ENCODE measurements around the gene CAMK1G.

CAMK1G gene

DNA sequence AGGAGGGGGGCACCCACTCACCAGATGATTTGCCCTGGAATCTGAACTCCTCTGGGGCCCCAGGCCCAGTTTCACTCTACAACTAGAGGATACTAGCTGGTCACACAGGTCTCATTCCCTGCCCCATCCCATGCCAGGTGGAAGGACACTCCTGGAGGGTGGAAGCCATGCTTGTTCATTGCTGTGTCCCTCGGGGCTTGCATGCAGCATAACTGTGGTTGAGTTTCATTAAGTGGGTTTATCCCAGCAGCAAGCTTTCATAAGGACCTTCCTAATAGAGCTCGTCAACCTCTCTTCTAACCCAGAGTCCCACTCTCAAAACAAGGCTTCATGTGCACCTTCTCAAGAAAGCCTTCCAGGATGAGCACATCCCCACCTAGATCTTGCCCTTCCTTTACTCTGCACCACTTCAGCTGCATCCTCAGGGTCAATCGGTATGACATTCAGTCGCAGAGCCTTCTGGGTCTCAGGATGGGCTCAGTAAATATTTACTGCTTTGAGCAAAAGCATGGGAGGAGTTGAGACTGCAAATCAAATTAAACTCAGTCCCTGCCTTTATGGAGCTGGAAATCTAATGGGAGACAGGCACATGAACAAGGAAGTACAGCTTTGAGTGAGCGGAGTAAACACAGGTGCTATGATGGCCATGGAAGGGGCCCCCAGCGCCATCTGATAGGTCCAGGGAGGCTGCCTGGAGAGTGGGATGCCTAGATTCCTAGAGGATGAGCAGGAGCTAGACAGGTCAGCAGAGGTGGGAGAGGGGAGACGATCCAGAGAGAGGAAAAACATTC lies 36.4 kb downstream of the CAMK1G start:
- no peak for DNase-seq (ENCODE audit: low spot score)

GRCh38 chr1:209620487-209620884 lies 37.0 kb downstream of the CAMK1G start:
- DNase-seq (ENCODE audit: low spot score) = no peak

- no peak for DNase-seq (ENCODE audit: low spot score)
Measured at GRCh38 chr1:209621286-209621685, 37.8 kb downstream of the CAMK1G start.

- DNase-seq (ENCODE audit: low spot score) = no peak
Measured at GRCh38 chr1:209621741-209622655, 38.5 kb downstream of the CAMK1G start.

DNA sequence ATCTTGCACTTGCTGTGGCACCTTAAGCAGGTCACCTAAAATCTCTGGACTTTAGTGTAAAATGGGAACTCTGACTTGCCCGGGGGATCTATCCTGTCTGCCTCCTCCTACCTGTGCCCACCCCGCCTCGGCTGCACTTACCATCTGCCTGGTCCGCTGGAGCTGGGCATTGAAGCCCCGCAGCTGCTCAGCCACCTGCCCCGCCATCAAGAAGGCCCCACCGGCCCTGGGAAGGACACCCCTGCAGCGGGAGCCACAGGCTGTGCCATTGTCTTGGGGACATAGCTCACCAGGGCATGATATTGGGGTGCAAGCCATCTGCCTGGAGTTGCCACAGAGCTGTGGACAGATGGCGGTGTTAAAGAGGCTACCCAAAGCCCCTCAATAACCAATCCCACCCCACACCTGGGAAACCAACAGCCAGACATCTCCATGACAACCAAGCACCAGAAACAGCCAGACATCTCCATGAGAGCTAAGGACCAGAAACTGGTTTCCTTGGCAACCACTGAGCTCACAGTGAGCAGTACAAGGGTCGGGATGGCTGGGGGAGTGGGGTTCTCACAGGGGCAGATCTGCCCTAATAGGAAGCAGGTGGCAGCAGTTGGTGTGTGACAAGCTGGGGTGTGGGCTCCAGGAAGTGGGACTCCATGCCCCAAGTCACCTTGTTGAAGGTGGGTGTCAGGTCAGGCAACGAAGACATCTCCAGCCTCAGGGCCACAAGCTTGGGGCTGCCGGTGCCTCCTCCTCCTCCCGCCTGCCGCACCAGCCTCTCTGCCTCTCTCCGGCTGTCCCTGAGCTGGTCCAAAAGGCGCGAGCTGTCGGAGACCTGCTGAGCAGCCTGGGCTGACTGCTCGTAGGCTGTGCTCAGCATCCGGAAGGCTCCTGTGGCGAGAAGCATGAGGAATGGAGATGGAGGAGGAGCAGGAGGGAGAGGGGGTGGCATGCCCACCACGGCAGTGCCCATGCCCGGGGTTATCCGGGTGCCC lies 39.6 kb downstream of the CAMK1G start:
- DNase-seq (ENCODE audit: low spot score) = no peak

- DNase-seq (ENCODE audit: low spot score) = no peak
Measured at GRCh38 chr1:209624558-209625549, 41.3 kb downstream of the CAMK1G start.

DNA sequence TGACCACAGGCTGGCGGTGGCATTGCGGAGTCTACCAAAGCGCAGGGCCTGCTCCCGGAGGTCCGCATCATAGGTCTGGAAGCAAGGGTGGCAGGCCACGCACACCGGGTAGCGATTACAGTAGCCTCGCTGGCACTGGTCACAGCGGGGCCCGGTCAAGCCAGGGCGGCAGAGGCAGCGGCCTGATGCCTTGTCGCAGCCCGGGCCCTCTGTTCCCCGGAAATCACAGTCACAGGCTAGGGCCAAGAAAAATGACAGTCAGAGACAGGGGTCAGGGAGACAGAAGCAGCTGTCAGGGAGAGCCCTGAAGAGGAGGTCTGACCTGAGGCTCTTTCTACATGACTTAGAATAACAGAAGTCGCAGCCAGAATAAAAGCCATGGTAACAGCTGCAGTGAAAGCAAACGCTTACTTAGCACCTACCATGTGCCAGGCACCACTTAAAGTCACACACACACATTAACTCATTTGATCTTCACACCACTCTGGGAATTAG lies 42.3 kb downstream of the CAMK1G start:
- no peak for DNase-seq (ENCODE audit: low spot score)

DNA sequence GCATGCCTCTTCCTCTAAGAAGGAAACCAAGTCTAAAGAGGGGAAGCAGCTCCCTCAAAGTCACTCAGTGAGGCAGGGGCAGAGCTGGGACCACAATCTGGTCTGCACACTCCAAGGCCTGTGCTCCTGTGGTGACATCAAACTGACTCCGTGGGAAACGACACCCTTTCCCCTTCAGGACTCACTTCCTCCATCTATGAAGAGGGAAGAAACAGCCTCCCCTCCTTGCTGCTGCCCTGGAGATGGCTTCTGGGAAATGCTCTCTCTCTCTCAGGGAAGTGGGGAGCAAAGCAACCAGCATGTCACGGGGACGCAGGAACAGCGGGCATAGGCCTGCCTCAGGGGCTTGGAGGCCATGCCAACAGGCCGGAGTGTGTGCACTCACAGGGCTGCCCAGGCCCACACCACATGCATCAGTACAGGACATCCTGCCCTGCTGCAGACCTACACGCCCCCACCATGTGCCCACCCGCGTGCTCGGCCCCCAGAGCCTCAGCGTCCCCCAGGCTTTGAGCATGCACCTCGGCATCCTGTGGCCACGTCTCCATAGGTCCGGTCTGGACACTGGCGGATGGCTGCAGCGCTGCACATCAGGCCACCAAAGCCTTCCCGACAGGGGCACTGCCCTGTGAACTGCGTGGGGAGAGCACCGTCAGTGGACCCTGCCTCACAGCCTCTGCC lies 43.0 kb downstream of the CAMK1G start:
- DNase-seq (ENCODE audit: low spot score) = no peak

GRCh38 chr1:209627027-209627731 lies 43.7 kb downstream of the CAMK1G start:
- no peak for DNase-seq (ENCODE audit: low spot score)

GRCh38 chr1:209627732-209628196 lies 44.2 kb downstream of the CAMK1G start:
- peak; percentile 82 for DNase-seq (ENCODE audit: low spot score)

DNA sequence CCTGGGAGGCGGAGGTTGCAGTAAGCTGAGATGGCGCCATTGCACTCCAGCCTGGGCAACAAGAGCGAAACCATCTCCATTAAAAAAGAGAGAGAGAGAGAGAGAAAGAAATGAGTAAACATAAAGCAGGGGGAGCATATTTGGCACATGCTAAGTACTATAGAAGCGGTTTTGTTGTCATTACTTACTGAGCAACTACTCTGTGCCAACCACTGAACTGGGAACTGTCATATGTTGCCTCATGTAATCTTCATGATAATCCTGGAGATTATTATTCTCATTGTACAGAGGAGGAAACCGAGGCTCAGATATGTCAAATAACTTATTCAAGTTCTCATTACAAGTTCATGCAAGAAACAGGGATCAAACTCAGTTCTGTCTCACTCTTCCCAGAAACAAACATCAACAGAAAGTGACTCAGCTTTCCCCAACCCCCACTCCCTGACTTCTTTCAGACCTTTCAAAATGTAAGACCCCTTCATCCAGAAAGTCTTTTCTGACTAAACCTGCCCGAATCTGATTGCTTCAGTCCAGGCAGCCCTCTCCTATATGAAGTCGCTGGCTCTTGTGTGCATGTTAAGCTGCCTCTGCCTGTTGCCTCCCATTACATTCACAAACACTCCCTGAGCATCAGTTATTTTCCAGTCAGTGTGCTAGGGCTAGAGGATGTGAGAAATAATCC lies 45.2 kb downstream of the CAMK1G start:
- DNase-seq (ENCODE audit: low spot score) = no peak

DNA sequence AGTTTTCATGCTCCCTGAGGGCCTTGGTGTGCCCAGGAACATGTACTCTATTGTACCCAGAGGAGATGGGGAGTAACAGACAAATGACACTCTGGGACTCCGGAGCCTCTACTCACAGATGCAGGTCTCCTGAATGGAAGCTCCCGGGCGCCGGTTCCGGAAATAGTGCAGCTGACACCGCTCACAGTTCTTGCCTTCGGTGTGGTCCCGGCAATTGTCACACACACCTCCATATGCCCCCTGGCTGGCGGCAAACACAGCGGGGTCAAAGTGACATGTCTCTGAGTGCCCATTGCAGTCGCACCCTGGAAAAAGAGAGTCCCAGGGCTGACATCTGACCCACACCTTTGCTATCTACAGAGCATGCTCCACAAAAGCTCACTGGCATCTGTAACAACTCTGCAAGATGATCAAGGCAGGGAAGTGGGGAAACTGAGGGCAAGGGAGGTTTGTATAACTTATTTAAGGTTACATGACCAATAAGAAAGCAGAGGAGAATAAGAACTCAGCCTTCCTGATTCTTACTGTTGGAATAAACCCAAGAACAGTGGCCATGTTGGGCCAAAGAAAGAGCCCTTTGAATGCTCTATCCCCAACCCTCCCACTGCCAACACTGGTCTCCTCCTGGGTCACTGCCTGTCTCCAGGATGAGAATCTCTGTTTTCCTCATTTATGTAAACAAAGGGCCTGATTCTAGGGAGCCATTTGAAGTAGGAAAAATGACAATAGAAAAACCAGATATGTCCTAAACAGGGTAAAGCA lies 46.3 kb downstream of the CAMK1G start:
- no peak for DNase-seq (ENCODE audit: low spot score)

DNA sequence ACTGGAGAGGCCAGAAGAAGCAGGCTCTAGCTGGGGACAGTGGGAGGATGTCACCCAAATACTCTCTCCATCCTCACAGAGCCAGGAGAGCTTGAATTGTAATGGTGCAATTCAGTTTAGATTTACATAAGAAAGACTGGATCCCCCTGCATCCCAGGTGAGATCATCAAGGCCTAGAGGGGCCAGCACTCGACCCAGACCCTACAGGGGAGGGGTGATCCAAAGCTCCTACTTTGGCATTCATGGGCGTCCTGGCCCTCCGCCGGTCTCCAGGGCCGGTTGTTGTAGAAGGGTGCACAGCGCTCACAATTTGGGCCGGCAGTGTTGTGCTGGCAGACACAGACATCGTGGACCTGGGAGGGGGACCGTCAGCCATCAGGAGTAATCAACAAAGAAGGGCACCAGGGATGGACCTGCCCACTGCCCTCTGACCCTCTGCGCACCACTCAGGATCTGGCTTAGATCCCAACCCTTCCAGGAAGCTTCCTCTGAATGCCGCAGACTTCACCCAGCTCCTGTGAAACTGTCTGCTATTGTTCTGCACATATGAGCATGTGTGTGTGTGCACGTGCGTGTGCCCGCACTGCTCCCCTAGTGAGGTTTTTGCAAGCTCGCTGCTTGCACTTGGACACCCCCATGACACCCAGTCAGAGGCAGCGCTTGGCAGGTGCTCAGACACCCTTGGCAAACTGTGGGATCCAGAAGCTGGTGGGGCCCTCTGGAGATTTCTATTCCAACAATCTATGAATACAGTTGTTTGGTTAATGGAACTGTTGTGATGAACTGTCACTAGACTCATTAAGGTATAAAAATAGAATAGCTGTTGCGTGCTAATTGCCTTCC lies 47.1 kb downstream of the CAMK1G start:
- DNase-seq (ENCODE audit: low spot score) = no peak

DNA sequence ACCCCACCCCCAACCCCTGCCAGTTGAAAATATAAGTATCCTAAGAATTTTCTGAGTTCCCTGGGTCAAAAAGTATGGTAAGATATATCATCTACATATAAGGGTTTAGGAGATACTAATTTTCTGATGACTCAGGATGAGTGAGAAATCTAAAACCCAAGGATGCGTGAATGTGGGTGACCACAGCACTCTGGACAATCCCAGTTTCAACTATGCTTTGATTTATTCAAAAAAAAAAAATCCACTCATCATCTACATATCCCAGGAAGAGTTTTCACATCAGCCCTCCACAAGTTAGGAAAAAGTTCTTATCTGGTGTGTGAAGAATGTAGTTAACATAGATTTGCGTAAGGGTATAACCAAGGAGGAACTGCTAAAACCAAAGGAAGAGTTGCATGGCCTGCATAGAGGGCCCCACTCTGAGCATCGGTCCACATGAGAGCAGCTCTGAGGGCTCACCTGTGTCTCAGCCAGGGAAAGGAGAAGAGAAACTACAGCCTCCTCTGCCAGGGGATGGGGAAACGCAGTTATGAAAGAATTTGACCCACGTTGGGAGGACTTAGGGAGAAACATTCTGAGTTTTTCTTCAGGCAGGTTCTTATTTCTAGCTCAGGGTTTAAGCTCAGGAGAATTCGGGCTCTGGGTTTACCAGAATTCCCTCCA lies 50.0 kb downstream of the CAMK1G start:
- DNase-seq (ENCODE audit: low spot score) = no peak

DNA sequence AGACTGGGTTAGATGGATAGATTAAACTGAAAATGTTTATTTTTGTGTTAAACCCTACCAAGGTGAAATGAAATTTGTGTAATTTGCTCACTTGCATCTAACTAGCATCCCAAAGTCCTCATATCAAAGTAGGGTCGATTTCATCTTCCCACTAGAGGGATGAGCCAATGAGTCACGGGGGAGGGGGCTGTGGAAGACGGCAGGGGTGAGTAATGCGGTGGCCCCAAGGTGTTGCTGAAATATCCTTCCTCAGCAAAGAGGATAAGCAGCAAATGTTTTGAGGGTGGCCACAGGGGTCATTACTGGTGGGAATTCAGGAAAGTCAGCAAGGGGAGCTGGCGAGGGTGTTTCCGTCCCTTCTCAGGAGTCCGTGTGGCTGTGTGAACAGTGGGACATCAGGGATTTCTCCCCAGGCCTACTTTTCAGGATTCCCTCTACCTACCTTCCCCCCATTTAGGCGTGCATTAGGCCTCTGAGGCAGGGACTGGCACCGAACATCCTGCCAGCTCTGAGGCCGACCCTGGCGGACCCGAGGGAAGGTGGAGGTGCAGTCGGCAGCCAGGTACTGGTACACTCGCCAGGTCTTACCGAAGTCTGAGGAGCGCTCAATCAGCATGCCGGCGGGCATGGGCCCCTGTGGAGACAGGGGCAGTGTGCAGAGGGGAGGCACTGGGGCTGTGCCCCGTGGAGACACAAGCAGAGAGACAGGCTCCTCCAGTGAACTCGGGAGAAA lies 50.7 kb downstream of the CAMK1G start:
- DNase-seq (ENCODE audit: low spot score) = no peak

DNA sequence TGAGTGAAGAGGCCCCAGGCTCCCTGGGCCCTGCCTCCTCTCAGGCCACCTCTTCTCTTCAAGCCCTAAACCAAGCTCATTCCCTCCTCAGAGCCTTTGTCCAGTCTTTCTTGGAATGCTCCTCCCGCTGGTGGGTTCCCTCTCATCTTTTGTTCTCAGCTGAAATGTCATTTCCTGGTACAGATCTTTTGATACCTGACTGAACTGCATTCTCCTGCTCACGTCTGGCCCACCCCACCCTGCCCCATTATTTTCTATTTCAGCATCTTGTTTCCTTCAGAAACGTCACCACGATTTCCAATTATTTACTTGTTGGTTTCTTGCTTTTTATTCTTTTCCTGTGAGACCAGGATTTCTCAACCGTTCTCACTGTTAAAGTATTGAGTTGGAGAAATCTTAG lies 52.3 kb downstream of the CAMK1G start:
- no peak for DNase-seq (ENCODE audit: low spot score)
